HUES48 (cell line): ENCODE results near the gene SFRP5.

Experiments used
- H3K27ac ChIP-seq: one replicate; pipeline ENCODE4 v1.7.0; 2013; ENCODE audit warnings: low read depth, low read length, inconsistent platforms
- H3K27me3 ChIP-seq: 2 replicates; pipeline ENCODE4 v1.6.1; 2013; ENCODE audit warnings: mild to moderate bottlenecking, low read length; ENCODE audit not compliant: control insufficient read depth, insufficient read depth
- H3K36me3 ChIP-seq: 2 replicates; pipeline ENCODE4 v1.6.1; 2013; ENCODE audit warnings: low read length; ENCODE audit not compliant: control insufficient read depth, insufficient read depth
- H3K4me1 ChIP-seq: 2 replicates; pipeline ENCODE4 v1.6.1; 2013; ENCODE audit warnings: mild to moderate bottlenecking, low read length; ENCODE audit not compliant: control insufficient read depth, insufficient read depth
- H3K4me3 ChIP-seq: 2 replicates; pipeline ENCODE4 v1.5.1; 2013; ENCODE audit warnings: mild to moderate bottlenecking, low read depth, low read length
- H3K9ac ChIP-seq: 2 replicates; pipeline ENCODE4 v1.6.1; 2013; ENCODE audit warnings: mild to moderate bottlenecking, low read depth, low read length, moderate library complexity
- H3K9me3 ChIP-seq: 2 replicates; pipeline ENCODE4 v1.6.1; 2013; ENCODE audit warnings: low read length; ENCODE audit not compliant: control insufficient read depth, insufficient read depth

Gene SFRP5

DNA sequence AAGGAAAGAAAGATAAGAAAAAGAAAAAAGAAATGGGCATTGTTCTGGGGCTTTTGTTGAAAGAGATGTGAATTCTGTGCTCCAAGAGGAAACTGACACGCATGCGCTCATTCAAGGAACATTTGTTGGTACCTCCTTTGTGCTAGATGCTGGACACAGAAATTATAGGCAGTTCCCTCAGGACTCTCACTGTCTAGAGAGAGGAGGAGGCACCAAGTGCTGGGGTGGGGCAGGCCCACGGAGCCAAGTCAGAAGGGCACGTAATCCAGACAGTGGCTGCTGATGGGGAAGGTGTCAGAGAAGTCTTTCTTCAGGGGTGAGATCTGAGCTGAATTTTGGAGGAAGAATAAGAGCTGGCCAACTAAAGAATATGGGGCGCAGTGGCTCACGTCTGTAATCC, 37.8 kb downstream of the SFRP5 start:
- no peak overlapping the region for H3K27ac ChIP-seq
- H3K9ac ChIP-seq = no peak overlapping the region
- H3K4me3 ChIP-seq = no peak overlapping the region
- peaks cover 7% of the 10 kb centered on the region for H3K36me3 ChIP-seq
- peaks cover 7% of the 10 kb centered on the region for H3K9me3 ChIP-seq
- peaks cover 4% of the 10 kb centered on the region for H3K4me1 ChIP-seq
- H3K27me3 ChIP-seq = peaks cover 20% of the 10 kb centered on the region

DNA sequence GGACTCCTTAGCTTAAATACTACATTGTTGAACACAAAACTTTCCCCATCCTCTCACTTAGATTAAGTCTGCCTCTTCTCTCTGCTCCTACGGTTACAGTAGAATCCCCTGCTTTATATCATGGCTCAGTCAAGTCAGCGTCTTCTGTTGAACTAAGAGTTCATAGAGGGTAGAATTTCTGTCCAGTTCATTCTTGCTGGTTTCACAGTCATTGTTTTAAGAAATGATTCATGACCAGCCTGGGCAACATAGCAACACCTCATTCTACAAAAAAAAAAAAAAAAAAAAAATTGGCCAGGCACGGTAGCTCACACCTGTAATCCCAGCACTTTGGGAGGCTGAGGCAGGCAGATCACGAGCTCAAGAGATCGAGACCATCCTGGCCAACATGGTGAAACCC, 38.5 kb downstream of the SFRP5 start:
- H3K27ac ChIP-seq = no peak overlapping the region
- peaks cover 7% of the 10 kb centered on the region for H3K9me3 ChIP-seq
- peaks cover 20% of the 10 kb centered on the region for H3K27me3 ChIP-seq
- H3K9ac ChIP-seq = no peak overlapping the region
- no peaks in the 10 kb centered on the region for H3K36me3 ChIP-seq
- peaks cover 4% of the 10 kb centered on the region for H3K4me1 ChIP-seq
- H3K4me3 ChIP-seq = no peak overlapping the region

DNA sequence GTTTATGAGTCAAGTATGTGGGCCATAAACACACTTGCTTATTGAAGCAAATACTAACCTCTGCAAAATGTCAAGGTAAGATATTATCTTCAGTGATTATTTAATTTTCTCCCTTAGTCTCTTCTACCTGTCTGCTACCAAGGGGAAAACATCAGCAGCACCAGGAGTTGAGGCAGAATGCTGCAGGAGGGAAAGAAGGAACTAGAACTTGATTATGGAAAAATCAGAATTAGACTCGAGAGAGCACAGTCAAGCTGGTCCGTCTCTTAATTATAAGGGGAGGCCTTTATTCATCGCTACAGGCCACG, 39.8 kb downstream of the SFRP5 start:
- Histone ChIP-seq H3K4me1 (no peaks in the 10 kb centered on the region), H3K9ac (no peak overlapping the region), H3K36me3 (no peaks in the 10 kb centered on the region), H3K9me3 (peaks cover 7% of the 10 kb centered on the region), H3K27me3 (peaks cover 20% of the 10 kb centered on the region), H3K27ac (no peak overlapping the region), H3K4me3 (no peak overlapping the region)

DNA sequence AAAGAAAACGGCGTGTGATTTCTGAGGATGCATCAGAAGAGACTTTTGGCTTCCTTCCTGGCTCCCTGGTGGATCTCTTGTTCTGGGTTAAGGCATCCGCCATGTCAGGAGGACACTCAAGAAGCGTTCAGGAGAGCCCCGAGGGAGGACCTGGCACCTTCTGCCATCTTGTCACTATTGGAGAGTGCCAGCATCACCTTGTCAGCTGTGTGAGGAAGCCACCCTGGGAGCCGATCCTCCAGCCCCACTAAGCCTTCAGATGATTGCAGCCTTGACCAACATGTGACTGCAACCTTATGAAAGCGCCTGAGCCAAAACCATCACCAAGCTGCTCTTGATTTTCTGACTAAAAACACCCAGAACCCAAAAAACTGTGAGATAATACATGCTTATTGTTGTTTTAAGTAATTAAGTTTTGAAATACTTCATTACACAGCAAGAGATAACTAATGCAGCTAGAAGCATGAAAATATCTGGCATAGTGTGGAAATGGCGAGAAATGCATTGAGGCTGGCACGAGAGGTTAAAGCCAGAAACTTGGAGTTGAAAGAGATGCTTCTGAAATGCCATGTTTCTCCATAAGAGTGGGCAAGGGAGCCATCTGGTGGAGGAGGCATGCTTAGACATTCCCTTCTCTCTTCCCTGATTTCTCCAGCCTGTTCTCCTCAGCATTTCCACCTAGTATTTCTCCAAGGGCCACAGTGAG, 40.3 kb downstream of the SFRP5 start:
- Histone ChIP-seq H3K4me1 (peaks cover under 1% of the 10 kb centered on the region; the same call in 1 of the 2 replicates), H3K36me3 (no peaks in the 10 kb centered on the region), H3K4me3 (no peak overlapping the region), H3K27me3 (peaks cover 18% of the 10 kb centered on the region), H3K9ac (no peak overlapping the region), H3K27ac (no peak overlapping the region), H3K9me3 (peaks cover 5% of the 10 kb centered on the region)

DNA sequence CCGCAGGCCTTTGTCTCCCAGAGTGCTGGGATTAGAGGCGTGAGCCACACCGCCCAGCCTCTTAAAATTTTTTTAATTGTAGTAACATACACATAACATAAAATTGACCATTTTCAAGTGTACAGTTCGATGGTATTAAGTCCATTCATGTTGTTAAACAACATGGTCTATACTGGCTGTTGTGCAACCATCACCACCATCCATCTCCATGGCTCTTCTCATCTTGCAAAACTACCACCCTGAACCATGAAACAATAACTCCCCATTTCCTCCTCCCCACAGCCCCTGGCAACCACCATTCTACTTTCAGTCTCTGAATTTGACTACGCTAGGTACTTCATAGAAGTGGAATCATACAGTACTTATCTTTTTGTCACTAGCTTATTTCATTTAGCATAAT, 42.8 kb downstream of the SFRP5 start:
- no peak overlapping the region for H3K27ac ChIP-seq
- peaks cover 3% of the 10 kb centered on the region; the same call in 1 of the 2 replicates for H3K4me1 ChIP-seq
- H3K27me3 ChIP-seq = no peaks in the 10 kb centered on the region

DNA sequence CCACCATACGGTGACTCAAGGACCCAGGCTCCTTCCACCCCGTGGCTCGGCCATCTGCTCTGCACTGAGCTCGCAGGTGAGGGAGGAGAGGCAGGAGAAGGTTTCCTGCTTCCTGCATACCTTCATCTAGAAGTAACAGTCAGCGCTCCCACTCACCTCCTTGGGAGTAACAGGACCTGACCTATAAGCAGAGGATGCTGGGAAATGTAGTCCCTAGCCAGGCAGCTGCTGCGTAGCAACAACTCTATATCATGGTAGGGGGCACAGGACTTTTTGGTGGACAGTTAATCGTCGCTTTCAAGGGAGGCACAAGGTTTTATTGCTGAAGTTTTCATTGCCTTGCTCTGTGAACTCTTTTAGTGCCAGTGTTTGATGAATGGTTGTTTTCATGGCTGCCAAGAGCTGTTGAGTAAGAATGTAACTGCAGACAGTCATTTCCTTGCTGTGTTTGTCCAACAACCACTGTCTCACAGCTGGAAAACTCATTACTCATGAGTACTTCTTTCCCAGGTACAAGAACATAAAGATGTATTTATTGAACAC, 45.1 kb downstream of the SFRP5 start:
- Histone ChIP-seq H3K27me3 (no peaks in the 10 kb centered on the region), H3K36me3 (no peaks in the 10 kb centered on the region), H3K27ac (no peak overlapping the region), H3K4me1 (peaks cover 3% of the 10 kb centered on the region; the same call in 1 of the 2 replicates), H3K9me3 (no peaks in the 10 kb centered on the region), H3K4me3 (peak overlapping the region; percentile 37; the same call in 1 of the 2 replicates), H3K9ac (no peak overlapping the region)

More for the DNA sequence above, 42.8 kb downstream of the SFRP5 start:
- H3K36me3 ChIP-seq = no peaks in the 10 kb centered on the region
- H3K9me3 ChIP-seq = no peaks in the 10 kb centered on the region
- H3K4me3 ChIP-seq = no peak overlapping the region
- no peak overlapping the region for H3K9ac ChIP-seq

DNA sequence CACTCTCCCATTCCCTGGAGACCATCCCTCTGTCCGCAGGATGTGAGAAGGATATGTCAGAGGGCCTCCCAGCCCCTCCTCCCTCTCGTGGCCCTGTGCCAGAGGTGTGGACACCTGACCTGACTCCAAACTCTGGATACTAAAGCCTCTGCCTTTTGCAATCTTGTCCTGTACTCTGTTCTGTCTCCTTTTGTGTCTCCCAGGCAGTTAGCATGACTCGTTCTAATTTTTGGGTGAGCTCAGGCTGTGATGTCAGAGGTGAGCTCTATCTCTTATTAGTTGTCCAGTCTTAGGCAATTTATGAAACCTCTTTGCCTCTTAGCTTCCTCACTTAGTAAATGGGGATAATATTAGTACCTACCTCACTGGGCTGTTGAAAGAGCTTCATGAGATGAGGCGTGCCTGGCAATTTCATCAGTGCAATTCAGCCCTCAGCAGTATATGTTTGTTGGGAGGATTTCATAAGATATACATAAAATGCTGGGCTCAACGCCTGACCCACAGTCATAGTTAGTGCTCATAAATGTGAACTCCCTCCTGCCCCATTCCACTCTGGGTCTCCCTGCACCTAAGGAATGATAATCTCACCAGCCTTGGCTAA, 47.4 kb downstream of the SFRP5 start:
- Histone ChIP-seq H3K4me3 (no peak overlapping the region), H3K27me3 (no peaks in the 10 kb centered on the region), H3K9me3 (no peaks in the 10 kb centered on the region), H3K9ac (no peak overlapping the region), H3K4me1 (peaks cover 7% of the 10 kb centered on the region), H3K27ac (no peak overlapping the region), H3K36me3 (no peaks in the 10 kb centered on the region)

DNA sequence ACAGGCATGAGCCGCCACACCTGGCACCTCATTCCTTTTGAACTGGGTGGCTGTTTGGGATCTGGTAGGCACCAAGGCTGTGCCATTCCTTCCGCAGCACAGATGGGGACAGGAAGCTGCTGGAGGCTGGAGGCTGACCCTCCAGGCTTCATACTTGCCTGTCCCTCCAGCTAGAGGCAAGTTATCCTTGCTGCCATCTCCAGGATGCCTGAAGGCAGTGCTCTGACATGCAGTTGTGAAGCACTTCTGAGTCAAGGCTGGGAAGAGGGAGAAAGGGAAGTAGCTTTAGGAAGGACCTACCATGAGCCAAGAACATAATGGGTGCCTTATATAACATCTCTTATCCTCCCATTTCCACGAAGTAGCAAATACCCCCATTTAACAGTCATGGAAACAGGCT, 48.8 kb downstream of the SFRP5 start:
- no peak overlapping the region for H3K9ac ChIP-seq
- peaks cover 16% of the 10 kb centered on the region for H3K4me1 ChIP-seq
- no peak overlapping the region for H3K4me3 ChIP-seq
- H3K27ac ChIP-seq = no peak overlapping the region
- no peaks in the 10 kb centered on the region for H3K9me3 ChIP-seq
- peaks cover 5% of the 10 kb centered on the region; the same call in 1 of the 2 replicates for H3K36me3 ChIP-seq
- no peaks in the 10 kb centered on the region for H3K27me3 ChIP-seq

DNA sequence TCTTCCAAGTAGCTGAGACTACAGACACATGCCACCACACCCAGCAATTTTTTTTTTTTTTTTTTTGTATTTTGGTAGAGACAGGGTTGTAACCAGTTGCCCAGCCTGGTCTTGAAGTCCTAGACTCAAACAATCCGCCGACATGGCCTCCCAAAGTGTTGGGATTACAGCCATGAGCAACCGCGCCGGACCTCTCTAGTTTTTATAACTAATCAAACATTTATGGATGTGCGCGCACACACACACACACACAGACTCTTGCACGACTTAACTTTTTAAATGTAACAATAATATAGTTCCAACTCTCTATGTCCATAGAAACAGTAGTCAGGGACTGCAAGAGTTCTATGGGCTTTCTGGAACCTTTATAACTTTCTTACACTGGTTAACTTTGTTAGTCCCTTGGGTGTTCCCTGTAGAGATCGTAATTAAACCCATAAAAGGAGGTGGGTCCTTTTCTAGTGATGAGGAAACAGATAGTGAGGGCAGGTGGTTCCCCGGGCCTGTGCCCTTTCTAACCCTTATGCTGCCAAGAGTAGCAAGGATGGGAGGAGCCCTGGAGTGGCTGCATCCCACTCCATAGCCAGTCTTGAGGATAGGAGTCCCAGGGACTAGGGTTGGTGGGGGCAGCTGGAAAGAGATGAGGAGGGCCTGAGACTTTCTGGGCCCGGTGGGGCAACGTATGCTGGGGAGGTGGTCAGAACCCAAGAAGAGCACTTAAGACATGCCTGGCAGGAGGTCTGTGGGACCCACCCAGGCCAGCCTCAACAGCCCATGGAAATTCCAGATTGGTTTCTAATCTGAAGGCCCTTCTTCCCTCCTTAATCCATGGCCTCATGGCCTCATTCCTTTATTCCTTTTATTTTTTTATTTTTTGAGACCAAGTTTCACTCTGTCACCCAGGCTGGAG, 49.7 kb downstream of the SFRP5 start:
- Histone ChIP-seq H3K27ac (no peak overlapping the region), H3K4me3 (no peak overlapping the region), H3K36me3 (peaks cover 13% of the 10 kb centered on the region), H3K9ac (no peak overlapping the region), H3K27me3 (no peaks in the 10 kb centered on the region), H3K4me1 (peaks cover 16% of the 10 kb centered on the region), H3K9me3 (no peaks in the 10 kb centered on the region)

DNA sequence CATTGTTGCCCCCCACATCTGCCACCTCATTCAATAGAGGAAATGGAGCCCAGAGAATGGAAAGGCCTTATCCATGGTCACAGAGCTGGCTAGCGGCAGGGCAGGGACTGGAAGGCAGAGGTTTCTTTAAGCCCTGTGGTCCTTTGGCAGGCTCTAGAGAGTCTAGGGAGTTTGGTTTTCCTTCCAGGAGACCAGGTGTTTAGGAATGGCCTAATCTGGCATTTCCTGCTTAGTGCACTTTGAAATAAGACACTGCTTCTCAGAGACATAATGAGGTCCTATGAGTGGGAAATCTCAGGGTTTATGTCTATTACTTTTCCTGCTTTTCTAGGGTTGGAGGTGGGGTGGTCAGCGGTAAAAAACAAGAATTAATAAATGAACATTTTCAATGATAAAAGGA, 52.2 kb downstream of the SFRP5 start:
- H3K9ac ChIP-seq = no peak overlapping the region
- H3K27me3 ChIP-seq = no peaks in the 10 kb centered on the region
- H3K27ac ChIP-seq = peak overlapping the region; percentile 36
- peaks cover 26% of the 10 kb centered on the region for H3K4me1 ChIP-seq
- H3K36me3 ChIP-seq = peaks cover 21% of the 10 kb centered on the region
- H3K9me3 ChIP-seq = no peaks in the 10 kb centered on the region
- H3K4me3 ChIP-seq = no peak overlapping the region
